HG03432 (cell line): ENCODE data around the gene INPP5A.
"Not testable (repeated sequence)": the region's sequence is repeated elsewhere in the genome, so short reads cannot be mapped to it uniquely, and the experiment has no call there.

Experiments used
- ATAC-seq: cut with Tn5 transposase; IDR thresholded peaks from one replicate; pipeline ENCODE4 v1.9.1; 2021; ENCODE audit warnings: mild to moderate bottlenecking, moderate library complexity; ENCODE audit not compliant: unreplicated experiment

INPP5A gene

GRCh38 chr10:132668048-132668394 is 130.4 kb downstream of the INPP5A start:
- ATAC-seq = no peak

GRCh38 chr10:132669208-132669861 is 131.7 kb downstream of the INPP5A start:
- ATAC-seq = no peak

GRCh38 chr10:132670546-132671227 is 133.1 kb downstream of the INPP5A start:
- ATAC-seq = no peak

GRCh38 chr10:132671228-132672154 is 133.9 kb downstream of the INPP5A start:
- ATAC-seq = no peak

- ATAC-seq = not testable (repeated sequence)
Observed at GRCh38 chr10:132673746-132674145, 136.2 kb downstream of the INPP5A start.

- no peak for ATAC-seq
Observed at GRCh38 chr10:132674311-132674710, 136.7 kb downstream of the INPP5A start.

- no peak for ATAC-seq
Observed at GRCh38 chr10:132675031-132675740, 137.6 kb downstream of the INPP5A start.

GRCh38 chr10:132676193-132676891 is 138.8 kb downstream of the INPP5A start:
- no peak for ATAC-seq

GRCh38 chr10:132677096-132677472 is 139.5 kb downstream of the INPP5A start:
- no peak for ATAC-seq

- ATAC-seq = no peak
Observed at GRCh38 chr10:132677473-132678227, 140.1 kb downstream of the INPP5A start.

GRCh38 chr10:132678436-132679216 is 141.0 kb downstream of the INPP5A start:
- no peak for ATAC-seq

GRCh38 chr10:132679217-132679595 is 141.6 kb downstream of the INPP5A start:
- ATAC-seq = no peak

- no peak for ATAC-seq
Observed at GRCh38 chr10:132679640-132680039, 142.1 kb downstream of the INPP5A start.

GRCh38 chr10:132680741-132681140 is 143.2 kb downstream of the INPP5A start:
- ATAC-seq = not testable (repeated sequence)

- ATAC-seq = no peak
Observed at GRCh38 chr10:132681858-132682755, 144.5 kb downstream of the INPP5A start.

GRCh38 chr10:132684164-132684891 is 146.7 kb downstream of the INPP5A start:
- ATAC-seq = peak; percentile 85
